ENCODE measurements around the gene LTK. TPM values are rescaled to one million over a fixed set of nuclear protein-coding genes. Genes with fewer than 3 reads are reported as not detected.

The LTK gene
- total and polyA plus RNA-seq, 12 donors = 0.11 to 1.6 (median 0.49) TPM

- intact Hi-C loops (cut with DNase I) = loop anchor here in 2 of 10 donors (5.0 to 10.0 kb wide), 2 partner anchors 61 to 208 kb away; partner anchors contain the start of gene TYRO3 (in 1 of the 2)
- 1% methylated on average over 19 to 41 of the region's 41 CpGs for WGBS, 2 donors
- TF ChIP-seq CTCF (IDR thresholded peaks at IDR 0.05) = no peak
- H3K36me3 ChIP-seq = no peaks in the 10 kb centered on the region
- ATAC-seq (no peak), DNase-seq (no peak)
- H3K4me1 ChIP-seq = peaks cover 7 to 41% (median 34%) of the 10 kb centered on the region in 9 donors
- peaks cover 7 to 82% (median 61%) of the 10 kb centered on the region in 7 donors for H3K27me3 ChIP-seq
- H3K4me3 ChIP-seq = peak overlapping the region in 9 of 10 donors; percentile 47 to 91 (median 69)
- H3K27ac ChIP-seq = no peak overlapping the region
- no peaks in the 10 kb centered on the region for H3K9me3 ChIP-seq
These were observed 19.8 kb downstream of the LTK start for GRCh38 chr15:41493902-41494189.

GRCh38 chr15:41493205-41493901 lies 20.3 kb downstream of the LTK start, which contains the start of gene ITPKA:
TSS of gene ITPKA (plus strand) at chr15:41493874. CDS start at chr15:41493928, 54 bp downstream.
- Histone ChIP-seq H3K27me3 (peaks cover 7 to 77% (median 56%) of the 10 kb centered on the region in 7 donors), H3K4me1 (peaks cover 7 to 41% (median 34%) of the 10 kb centered on the region in 9 donors), H3K27ac (peak within 1 kb of the TSS in 7 of 10 donors; percentile 21 to 70 (median 55)), H3K36me3 (no peaks in the 10 kb centered on the region), H3K9me3 (no peaks in the 10 kb centered on the region), H3K4me3 (peak within 1 kb of the TSS; percentile 48 to 91 (median 70))
- ATAC-seq (peak; percentile 74 to 88 (median 81)), DNase-seq (peak; percentile 61 to 73)
- WGBS, 2 donors = 0 to 1% methylated on average over 49 to 60 of the region's 60 CpGs
- peak in 1 of 9 donors; percentile 7 for TF ChIP-seq CTCF (IDR thresholded peaks at IDR 0.05)
- intact Hi-C loops (cut with DNase I) = loop anchor here in 2 of 10 donors (5.0 to 10.0 kb wide), 2 partner anchors 61 to 209 kb away; partner anchors contain the start of gene TYRO3 (in 1 of the 2)

GRCh38 chr15:41492597-41493204 lies 20.9 kb downstream of the LTK start:
- Histone ChIP-seq H3K4me1 (peaks cover 7 to 41% (median 34%) of the 10 kb centered on the region in 9 donors), H3K9me3 (no peaks in the 10 kb centered on the region), H3K36me3 (no peaks in the 10 kb centered on the region), H3K4me3 (peak overlapping the region; percentile 48 to 91 (median 70)), H3K27ac (peak overlapping the region in 5 of 10 donors; percentile 21 to 70 (median 55)), H3K27me3 (peaks cover 7 to 70% (median 53%) of the 10 kb centered on the region in 7 donors)
- TF ChIP-seq CTCF (IDR thresholded peaks at IDR 0.05) = no peak
- DNase-seq (no peak), ATAC-seq (no peak)
- intact Hi-C loops (cut with DNase I) = loop anchor here in 2 of 10 donors (5.0 to 10.0 kb wide), 2 partner anchors 62 to 210 kb away; partner anchors contain the start of gene TYRO3 (in 1 of the 2)
- WGBS, 2 donors = 3 to 6% methylated on average over 15 of the region's 15 CpGs

GRCh38 chr15:41491889-41492288 lies 21.7 kb downstream of the LTK start:
- TF ChIP-seq CTCF (IDR thresholded peaks at IDR 0.05) = no peak
- no peak for ATAC-seq

More at GRCh38 chr15:41491889-41492288, 21.7 kb downstream of the LTK start:
- H3K4me3 ChIP-seq = no peak overlapping the region
- H3K4me1 ChIP-seq = peaks cover 7 to 41% (median 34%) of the 10 kb centered on the region in 9 donors
- H3K27ac ChIP-seq = no peak overlapping the region
- no peak for DNase-seq
- no peaks in the 10 kb centered on the region for H3K36me3 ChIP-seq
- H3K9me3 ChIP-seq = no peaks in the 10 kb centered on the region
- peaks cover 7 to 63% (median 45%) of the 10 kb centered on the region in 7 donors for H3K27me3 ChIP-seq
- 90 to 91% methylated on average over 4 of the region's 4 CpGs for WGBS, 2 donors
- intact Hi-C loops (cut with DNase I) = loop anchor here in 2 of 10 donors (5.0 to 10.0 kb wide), 2 partner anchors 63 to 210 kb away; partner anchors contain the start of gene TYRO3 (in 1 of the 2)
